Endothelial cell of umbilical vein (primary cell): ENCODE measurements around the gene NEU4. TPM values are rescaled to one million over a fixed set of nuclear protein-coding genes. Genes with fewer than 3 reads are reported as not detected.

Source experiments
- BruUV-seq: library from RNA; stranded (reverse); fragments of 400-500 nt; replicated peaks from 2 replicates; lab custom pipeline; 2021; lab: Mats Ljungman, UMichigan
- CTCF ChIA-PET: fragments of 300-600, 350-600 bp; sonication (Branson Sonifier 250); formaldehyde crosslinking; loops from one replicate; lab custom pipeline; 2021; ENCODE audit warnings: antibody characterized with exemption, inconsistent platforms; lab: Charles Lee
- POLR2A ChIA-PET: fragments of 300-600, 350-600 bp; sonication (Branson Sonifier 250); formaldehyde crosslinking; loops from one replicate; lab custom pipeline; 2021; ENCODE audit warnings: antibody characterized with exemption, inconsistent platforms; lab: Charles Lee
- DNase-seq: peaks from one replicate; pipeline ENCODE4 v3.0.0-alpha.2; 2011; ENCODE audit warnings: low read depth, low spot score
- FAIRE-seq: peaks from 2 replicates; lab custom pipeline; 2011; peaks lifted over from hg19 to GRCh38; lab: Jason Lieb, UNC
- H2AFZ ChIP-seq: 2 replicates; pipeline ENCODE4 v1.6.0; 2012; ENCODE audit warnings: low read depth, low read length, control low read depth, inconsistent platforms
- H3K27ac ChIP-seq: 2 replicates; pipeline ENCODE4 v1.5.1; 2011; ENCODE audit warnings: low read depth, mild to moderate bottlenecking, control low read depth, low read length, moderate library complexity; ENCODE audit not compliant: insufficient read depth
- H3K27me3 ChIP-seq, 2 experiments: 2 replicates each; pipeline versions ENCODE4 v1.6.0 to v1.6.1; 2011; ENCODE audit warnings: low read length in 2 of 2, mixed read lengths in 1 of 2; ENCODE audit not compliant: control insufficient read depth in 2 of 2, insufficient read depth in 2 of 2
- H3K36me3 ChIP-seq, 2 experiments: 2 replicates in 1 of 2; 3 replicates in 1 of 2; pipeline ENCODE4 v1.5.1; 2011; ENCODE audit warnings: low read length in 2 of 2, mild to moderate bottlenecking in 1 of 2, moderate library complexity in 1 of 2; ENCODE audit not compliant: control insufficient read depth in 2 of 2, insufficient read depth in 2 of 2; ENCODE audit errors: extremely low read depth in 1 of 2
- H3K4me1 ChIP-seq: 3 replicates; pipeline ENCODE4 v1.5.1; 2011; ENCODE audit warnings: mild to moderate bottlenecking, low read length; ENCODE audit not compliant: control insufficient read depth, insufficient read depth; ENCODE audit errors: extremely low read depth
- H3K4me2 ChIP-seq: 2 replicates; pipeline ENCODE4 v1.6.1; 2011; ENCODE audit warnings: low read length, control low read depth, mixed read lengths; ENCODE audit not compliant: insufficient read depth
- H3K4me3 ChIP-seq, 3 experiments: fragments of 200-600 bp in 1 of 3; sonication (generic), shearing (Covaris generic) in 1 of 3; replicated peaks in 1 of 3; 2 replicates each; pipeline ENCODE4 v1.5.1; 2011 to 2016; ENCODE audit warnings: control low read depth in 3 of 3, low read length in 3 of 3, mild to moderate bottlenecking in 2 of 3, inconsistent platforms in 1 of 3, low read depth in 1 of 3, moderate library complexity in 1 of 3; ENCODE audit not compliant: insufficient read depth in 1 of 3
- H3K79me2 ChIP-seq: 2 replicates; pipeline ENCODE4 v1.6.0; 2012; ENCODE audit warnings: low read length, inconsistent platforms; ENCODE audit not compliant: control insufficient read depth, insufficient read depth
- H3K9ac ChIP-seq: replicated peaks from 2 replicates; pipeline ENCODE3; 2011; ENCODE audit warnings: low read length, control low read depth; ENCODE audit not compliant: insufficient read depth; ENCODE audit errors: extremely low read depth
- H3K9me1 ChIP-seq: replicated peaks from 3 replicates; pipeline ENCODE4 v1.6.0; 2011; ENCODE audit warnings: mild to moderate bottlenecking, low read length; ENCODE audit not compliant: control insufficient read depth, insufficient read depth; ENCODE audit errors: extremely low read depth
- H3K9me3 ChIP-seq: replicated peaks from 2 replicates; pipeline ENCODE4 v1.5.1; 2012; ENCODE audit warnings: low read length, inconsistent platforms; ENCODE audit not compliant: control insufficient read depth, insufficient read depth
- H4K20me1 ChIP-seq: replicated peaks from 2 replicates; pipeline ENCODE3; 2011; ENCODE audit warnings: mild to moderate bottlenecking, low read length; ENCODE audit not compliant: control insufficient read depth, insufficient read depth; ENCODE audit errors: extremely low read depth
- EZH2 ChIP-seq: IDR thresholded peaks from 2 replicates; pipeline ENCODE4 v1.6.1; 2012; ENCODE audit warnings: borderline replicate concordance, low read depth, mild to moderate bottlenecking, moderate library complexity, low read length, inconsistent platforms; ENCODE audit not compliant: severe bottlenecking
- FOS ChIP-seq: IDR thresholded peaks from 2 replicates; pipeline ENCODE4 v1.6.1; 2011; ENCODE audit warnings: mild to moderate bottlenecking, low read length, moderate library complexity, borderline replicate concordance; ENCODE audit not compliant: insufficient read depth
- GATA2 ChIP-seq: IDR thresholded peaks from 2 replicates; pipeline ENCODE4 v1.7.0; 2011; ENCODE audit warnings: low read depth, mild to moderate bottlenecking, moderate library complexity, mixed read lengths, low read length; ENCODE audit not compliant: insufficient read length, insufficient read depth
- JUN ChIP-seq: IDR thresholded peaks from 2 replicates; pipeline ENCODE4 v1.6.1; 2011; ENCODE audit warnings: borderline replicate concordance, low read depth; ENCODE audit not compliant: insufficient read length, insufficient read depth
- MAX ChIP-seq: IDR thresholded peaks from 2 replicates; pipeline ENCODE4 v1.6.1; 2011; ENCODE audit not compliant: insufficient read depth, insufficient read length
- MYC ChIP-seq: IDR thresholded peaks from one replicate; pipeline ENCODE4 v1.6.1; 2011; ENCODE audit warnings: mild to moderate bottlenecking, low read depth, low read length
- dilution Hi-C: fragments of 300-500 bp; cut with MboI; formaldehyde crosslinking; loops from one replicate; pipeline ENCODE4 v1.15.0; 2019; ENCODE audit warnings: low sequenced_read_pairs; ENCODE audit not compliant: extremely low pct_ligation_motif_present
- intact Hi-C: fragments of 100-400 bp; cut with micrococcal nuclease; formaldehyde crosslinking; loops from one replicate; pipeline ENCODE4 v1.10.0; 2022
- polyA plus RNA-seq, 4 experiments: library from polyadenylated mRNA; depleted of rRNA in 3 of 4; stranded (reverse) in 3 of 4; unstranded in 1 of 4; fragments of >200 nt; gene quantifications; 2 replicates each; pipeline versions ENCODE4 v1.2.1 to v1.2.3, GENCODE V29; 2011 to 2012; ENCODE audit warnings: missing spikeins in 1 of 4
- total RNA-seq: library from RNA; stranded (reverse); gene quantifications from 2 replicates; pipeline ENCODE4 v1.2.3, GENCODE V29; 2021
- TF ChIP-seq, protein P1 (sequence below), 2 donors: IDR thresholded peaks; 1 replicate in 1 of 2; 2 replicates in 1 of 2; pipeline ENCODE4 v1.5.1; 2011; ENCODE audit warnings: low read length in 2 of 2, mild to moderate bottlenecking in 2 of 2, moderate library complexity in 2 of 2, control low read depth in 1 of 2, inconsistent platforms in 1 of 2, low read depth in 1 of 2; ENCODE audit not compliant: insufficient read depth in 1 of 2; ENCODE audit errors: extremely low read depth in 1 of 2

NEU4 gene
- total and polyA plus RNA-seq, 2 donors (not counting 3 experiments of a cell fraction or from before 2014, with no cell fraction given) = not detected

DNA sequence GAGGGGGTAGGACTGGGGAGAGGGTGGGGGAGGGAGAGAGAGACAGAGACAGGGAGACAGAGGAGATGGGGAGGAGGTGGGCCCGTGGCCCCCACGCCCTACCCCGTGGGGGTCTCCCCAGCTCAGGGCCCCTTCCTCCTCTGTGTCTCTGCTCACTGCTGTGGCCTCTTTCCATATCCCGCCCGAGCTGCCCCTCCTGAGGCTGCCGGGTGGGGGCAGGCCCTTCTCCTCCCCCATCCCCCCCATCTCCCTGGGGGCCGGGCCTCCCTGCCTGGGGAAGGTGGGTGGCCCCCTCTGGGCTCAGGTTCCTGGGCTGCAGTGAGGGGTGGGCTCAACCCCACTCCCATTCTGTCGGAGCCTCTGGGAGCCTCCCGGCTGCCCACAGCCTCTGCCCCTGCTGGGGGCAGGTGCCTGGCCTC is 50.0 kb downstream of the NEU4 start:
- Histone ChIP-seq H2AFZ (no peak overlapping the region), H3K27me3 (peaks cover 0 to 2% of the 10 kb centered on the region in 2 experiments), H3K9me1 (no peaks in the 10 kb centered on the region), H3K79me2 (no peaks in the 10 kb centered on the region), H3K9ac (no peak overlapping the region), H4K20me1 (no peaks in the 10 kb centered on the region), H3K9me3 (no peaks in the 10 kb centered on the region), H3K27ac (no peak overlapping the region), H3K4me3 (no peak overlapping the region), H3K36me3 (no peaks in the 10 kb centered on the region), H3K4me1 (no peaks in the 10 kb centered on the region), H3K4me2 (no peak overlapping the region)
- dilution Hi-C loops (no loop called here), intact Hi-C loops (no loop called here)
- no peak for FAIRE-seq
- ChIA-PET CTCF (interaction anchor here (1.4 kb wide), 1 partner anchor 8 kb away, joined by 3 read pairs; no protein-coding TSS in a partner anchor), POLR2A (no interaction called here)
- no TSS peak for BruUV-seq
- no peak for DNase-seq
- TF ChIP-seq MYC (no peak), GATA2 (no peak), JUN (no peak), MAX (no peak), FOS (no peak)

DNA sequence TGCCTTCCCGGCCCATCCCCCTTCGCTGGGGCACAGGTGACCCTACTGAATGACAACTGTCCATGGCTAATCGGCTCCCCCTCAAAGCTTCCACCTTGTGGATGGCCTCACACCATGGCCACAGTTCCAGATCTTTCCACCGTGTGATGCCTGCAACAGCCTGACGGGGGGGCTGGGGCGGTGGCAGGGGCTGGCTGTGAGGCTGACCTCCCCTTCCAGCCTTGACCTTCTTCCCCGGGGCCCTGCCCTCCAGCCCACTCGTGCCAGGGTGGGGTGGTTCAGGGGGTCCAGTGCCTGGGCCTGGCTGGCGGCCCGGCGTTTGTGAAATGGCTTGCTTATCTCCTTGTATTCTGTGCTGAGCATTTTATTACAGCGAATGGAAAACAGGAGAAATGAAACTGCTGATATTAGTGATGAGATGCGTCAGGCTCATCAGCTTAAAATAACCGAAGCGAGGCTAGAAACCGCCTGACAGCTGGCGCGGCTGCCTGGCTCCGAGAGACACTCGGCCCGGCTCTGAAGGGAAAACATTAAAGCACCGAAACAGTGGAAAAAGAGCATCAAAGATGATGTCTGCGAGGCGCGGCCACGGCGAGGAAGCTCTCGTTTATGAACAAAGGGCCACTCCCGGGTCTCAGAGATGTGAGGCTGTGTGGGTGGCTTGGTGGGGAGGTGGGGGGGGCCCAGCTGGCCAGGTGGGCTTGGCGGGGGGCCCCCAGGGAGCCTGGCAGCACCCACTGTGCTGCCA is 50.6 kb downstream of the NEU4 start:
- Histone ChIP-seq H3K36me3 (no peaks in the 10 kb centered on the region), H3K79me2 (no peaks in the 10 kb centered on the region), H3K9me1 (no peaks in the 10 kb centered on the region), H3K4me2 (peak overlapping the region; percentile 30), H3K4me3 (no peak overlapping the region), H4K20me1 (no peaks in the 10 kb centered on the region), H3K9me3 (no peaks in the 10 kb centered on the region), H2AFZ (peak overlapping the region; percentile 50), H3K27ac (no peak overlapping the region), H3K27me3 (peaks cover 0 to 2% of the 10 kb centered on the region in 2 experiments), H3K4me1 (no peaks in the 10 kb centered on the region), H3K9ac (no peak overlapping the region)
- FAIRE-seq (peak; percentile 44), DNase-seq (no peak)
- no TSS peak for BruUV-seq
- TF ChIP-seq EZH2 = no peak
- no peak for TF ChIP-seq MYC
- TF ChIP-seq FOS = no peak
- TF ChIP-seq, protein P1, sequence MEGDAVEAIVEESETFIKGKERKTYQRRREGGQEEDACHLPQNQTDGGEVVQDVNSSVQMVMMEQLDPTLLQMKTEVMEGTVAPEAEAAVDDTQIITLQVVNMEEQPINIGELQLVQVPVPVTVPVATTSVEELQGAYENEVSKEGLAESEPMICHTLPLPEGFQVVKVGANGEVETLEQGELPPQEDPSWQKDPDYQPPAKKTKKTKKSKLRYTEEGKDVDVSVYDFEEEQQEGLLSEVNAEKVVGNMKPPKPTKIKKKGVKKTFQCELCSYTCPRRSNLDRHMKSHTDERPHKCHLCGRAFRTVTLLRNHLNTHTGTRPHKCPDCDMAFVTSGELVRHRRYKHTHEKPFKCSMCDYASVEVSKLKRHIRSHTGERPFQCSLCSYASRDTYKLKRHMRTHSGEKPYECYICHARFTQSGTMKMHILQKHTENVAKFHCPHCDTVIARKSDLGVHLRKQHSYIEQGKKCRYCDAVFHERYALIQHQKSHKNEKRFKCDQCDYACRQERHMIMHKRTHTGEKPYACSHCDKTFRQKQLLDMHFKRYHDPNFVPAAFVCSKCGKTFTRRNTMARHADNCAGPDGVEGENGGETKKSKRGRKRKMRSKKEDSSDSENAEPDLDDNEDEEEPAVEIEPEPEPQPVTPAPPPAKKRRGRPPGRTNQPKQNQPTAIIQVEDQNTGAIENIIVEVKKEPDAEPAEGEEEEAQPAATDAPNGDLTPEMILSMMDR (IDR thresholded peaks at IDR 0.05; ENCODE audit: extremely low read depth in 1 of 2, insufficient read depth in 1 of 2, low read depth in 1 of 2, low read length in 2 of 2) = peak in 1 of 2 donors; percentile 37
- CTCF ChIA-PET = interaction anchor here (1.0 to 1.4 kb wide), 3 partner anchors 9 to 15 kb away, joined by 3 to 5 read pairs (median 4); no protein-coding TSS in a partner anchor
- intact Hi-C loops (no loop called here), dilution Hi-C loops (no loop called here)
- POLR2A ChIA-PET = no interaction called here
